Karpas-422 (cell line): ENCODE measurements around the gene KRTAP9-8. TPM values are rescaled to one million over a fixed set of nuclear protein-coding genes. Genes with fewer than 3 reads are reported as not detected.
"Not testable (repeated sequence)": the region's sequence is repeated elsewhere in the genome, so short reads cannot be mapped to it uniquely, and the experiment has no call there.

ENCODE experiments used
- DNase-seq: peaks from one replicate; pipeline ENCODE4 v3.0.0-alpha.2; 2015
- H2AFZ ChIP-seq: fragments of 200-600 bp; sonication (generic); 2 replicates; pipeline ENCODE4 v1.6.1; 2014; ENCODE audit warnings: antibody characterized with exemption, low read length, mixed read lengths
- H3K27ac ChIP-seq: fragments of 200-600 bp; sonication (generic); 2 replicates; pipeline ENCODE4 v1.5.1; 2014; ENCODE audit warnings: mild to moderate bottlenecking, low read length, moderate library complexity
- H3K27me3 ChIP-seq: fragments of 200-600 bp; sonication (generic); 2 replicates; pipeline ENCODE4 v1.6.1; 2014; ENCODE audit warnings: low read length, mixed read lengths
- H3K36me3 ChIP-seq: fragments of 200-600 bp; sonication (generic); 2 replicates; pipeline ENCODE4 v1.6.1; 2014; ENCODE audit warnings: low read length, mixed read lengths; ENCODE audit not compliant: insufficient read depth
- H3K4me1 ChIP-seq: fragments of 200-600 bp; sonication (generic); 2 replicates; pipeline ENCODE4 v1.6.1; 2014; ENCODE audit warnings: mild to moderate bottlenecking, low read length, mixed read lengths
- H3K4me2 ChIP-seq: fragments of 200-600 bp; sonication (generic); 2 replicates; pipeline ENCODE4 v1.6.1; 2014; ENCODE audit warnings: low read length, low read depth, mild to moderate bottlenecking; ENCODE audit not compliant: poor library complexity, severe bottlenecking
- H3K4me3 ChIP-seq: fragments of 200-600 bp; sonication (generic); 2 replicates; pipeline ENCODE4 v1.5.1; 2014; ENCODE audit warnings: mild to moderate bottlenecking, antibody characterized with exemption, low read length, mixed read lengths
- H3K79me2 ChIP-seq: fragments of 200-600 bp; sonication (generic); 2 replicates; pipeline ENCODE4 v1.6.1; 2014; ENCODE audit warnings: mild to moderate bottlenecking, low read length, mixed read lengths
- H3K9ac ChIP-seq: fragments of 200-600 bp; sonication (generic); 2 replicates; pipeline ENCODE4 v1.6.0; 2014; ENCODE audit warnings: low read length
- H3K9me2 ChIP-seq: fragments of 200-600 bp; sonication (generic), shearing (Covaris generic); replicated peaks from 2 replicates; pipeline ENCODE4 v1.6.0; 2014; ENCODE audit warnings: mild to moderate bottlenecking, low read length, moderate library complexity; ENCODE audit not compliant: insufficient read depth
- H3K9me3 ChIP-seq: fragments of 300-700, 200-600 bp; sonication (generic); 2 replicates; pipeline ENCODE4 v1.6.1; 2014; ENCODE audit warnings: low read length, mixed read lengths
- H4K20me1 ChIP-seq: fragments of 200-600 bp; sonication (generic); 2 replicates; pipeline ENCODE4 v1.6.1; 2014; ENCODE audit warnings: mild to moderate bottlenecking, antibody characterized with exemption, low read length, low read depth; ENCODE audit not compliant: insufficient read depth
- total RNA-seq: library from RNA; depleted of rRNA; stranded (reverse); fragments of >200 nt; shearing (Covaris generic); gene quantifications from 2 replicates; pipeline ENCODE4 v1.2.3, GENCODE V29; 2014; ENCODE audit warnings: low replicate concordance

KRTAP9-8 gene
- total RNA-seq, 1 experiment from 2014 or later: not detected

GRCh38 chr17:41223821-41224220 is 14.0 kb upstream of the KRTAP9-8 start:
- Histone ChIP-seq H3K9me3 (no peaks in the 10 kb centered on the region), H3K9ac (no peak overlapping the region), H3K27ac (no peak overlapping the region), H3K9me2 (no peaks in the 10 kb centered on the region), H3K36me3 (no peaks in the 10 kb centered on the region), H3K27me3 (no peaks in the 10 kb centered on the region), H4K20me1 (no peaks in the 10 kb centered on the region), H3K4me2 (no peak overlapping the region), H2AFZ (no peak overlapping the region), H3K4me1 (no peaks in the 10 kb centered on the region), H3K79me2 (no peaks in the 10 kb centered on the region), H3K4me3 (no peak overlapping the region)
- no peak for DNase-seq

GRCh38 chr17:41226051-41226450 is 11.7 kb upstream of the KRTAP9-8 start:
- Histone ChIP-seq H3K36me3 (no peaks in the 10 kb centered on the region), H3K27ac (no peak overlapping the region), H3K9ac (no peak overlapping the region), H3K9me3 (no peaks in the 10 kb centered on the region), H2AFZ (no peak overlapping the region), H3K9me2 (no peaks in the 10 kb centered on the region), H3K4me2 (no peak overlapping the region), H3K4me1 (no peaks in the 10 kb centered on the region), H4K20me1 (no peaks in the 10 kb centered on the region), H3K79me2 (no peaks in the 10 kb centered on the region), H3K4me3 (no peak overlapping the region), H3K27me3 (no peaks in the 10 kb centered on the region)
- DNase-seq: no peak

- DNase-seq, H3K27ac ChIP-seq, H2AFZ ChIP-seq, H3K4me2 ChIP-seq, H4K20me1 ChIP-seq, H3K36me3 ChIP-seq, H3K4me3 ChIP-seq, H3K9ac ChIP-seq, H3K79me2 ChIP-seq, H3K4me1 ChIP-seq, H3K9me3 ChIP-seq, H3K27me3 ChIP-seq, H3K9me2 ChIP-seq: not testable (repeated sequence)
Measured at GRCh38 chr17:41226598-41227095, 11.2 kb upstream of the KRTAP9-8 start, which contains the start of gene KRTAP9-2. KRTAP9-2 (plus strand) TSS chr17:41226648; CDS start chr17:41226655, 7 bp downstream.

GRCh38 chr17:41230094-41230493 is 7.7 kb upstream of the KRTAP9-8 start:
- H3K4me3 ChIP-seq: no peak overlapping the region
- no peaks in the 10 kb centered on the region for H3K4me1 ChIP-seq
- no peaks in the 10 kb centered on the region for H3K36me3 ChIP-seq
- no peak overlapping the region for H2AFZ ChIP-seq
- no peak overlapping the region for H3K9ac ChIP-seq
- DNase-seq: no peak
- H3K27ac ChIP-seq: no peak overlapping the region
- no peak overlapping the region for H3K4me2 ChIP-seq
- no peaks in the 10 kb centered on the region for H3K79me2 ChIP-seq
- H3K9me2 ChIP-seq: no peaks in the 10 kb centered on the region
- H3K9me3 ChIP-seq: no peaks in the 10 kb centered on the region
- H3K27me3 ChIP-seq: no peaks in the 10 kb centered on the region
- no peaks in the 10 kb centered on the region for H4K20me1 ChIP-seq

- no peaks in the 10 kb centered on the region for H3K79me2 ChIP-seq
- no peak overlapping the region for H3K27ac ChIP-seq
- H3K27me3 ChIP-seq: no peaks in the 10 kb centered on the region
- H3K4me1 ChIP-seq: no peaks in the 10 kb centered on the region
- no peaks in the 10 kb centered on the region for H3K9me2 ChIP-seq
- DNase-seq: no peak
- no peak overlapping the region for H3K9ac ChIP-seq
- H3K4me2 ChIP-seq: no peak overlapping the region
- H3K4me3 ChIP-seq: no peak overlapping the region
- no peaks in the 10 kb centered on the region for H3K9me3 ChIP-seq
- H3K36me3 ChIP-seq: no peaks in the 10 kb centered on the region
- H2AFZ ChIP-seq: no peak overlapping the region
- no peaks in the 10 kb centered on the region for H4K20me1 ChIP-seq
Measured at GRCh38 chr17:41231731-41232130, 6.1 kb upstream of the KRTAP9-8 start.

- DNase-seq, H3K4me1 ChIP-seq, H3K79me2 ChIP-seq, H4K20me1 ChIP-seq, H3K27me3 ChIP-seq, H3K9me3 ChIP-seq, H3K9ac ChIP-seq, H3K9me2 ChIP-seq, H3K4me3 ChIP-seq, H3K27ac ChIP-seq, H2AFZ ChIP-seq, H3K4me2 ChIP-seq, H3K36me3 ChIP-seq: not testable (repeated sequence)
Measured at GRCh38 chr17:41232399-41233105, 5.2 kb upstream of the KRTAP9-8 start, which contains the start of gene KRTAP9-3. KRTAP9-3 (plus strand) TSS chr17:41232449; CDS start chr17:41232502, 53 bp downstream.

GRCh38 chr17:41237116-41237515 is 683 bp upstream of the KRTAP9-8 start:
- not testable (repeated sequence) for H3K27ac ChIP-seq, H2AFZ ChIP-seq, H3K4me1 ChIP-seq, H3K4me2 ChIP-seq, H3K9me3 ChIP-seq, H3K36me3 ChIP-seq, DNase-seq, H3K79me2 ChIP-seq, H3K27me3 ChIP-seq, H4K20me1 ChIP-seq, H3K9me2 ChIP-seq, H3K9ac ChIP-seq, H3K4me3 ChIP-seq

GRCh38 chr17:41246995-41247787 is 9.4 kb downstream of the KRTAP9-8 start:
- H3K36me3 ChIP-seq, DNase-seq, H3K9me2 ChIP-seq, H3K4me3 ChIP-seq, H4K20me1 ChIP-seq, H3K27ac ChIP-seq, H3K9ac ChIP-seq, H2AFZ ChIP-seq, H3K4me1 ChIP-seq, H3K79me2 ChIP-seq, H3K4me2 ChIP-seq, H3K9me3 ChIP-seq, H3K27me3 ChIP-seq: not testable (repeated sequence)
